ENCODE measurements around the gene SHB. TPM values are rescaled to one million over a fixed set of nuclear protein-coding genes. Genes with fewer than 3 reads are reported as not detected.

Gene SHB
- total and polyA plus RNA-seq, 2 donors (not counting 3 experiments of a cell fraction or from before 2014, with no cell fraction given): 13.4 to 24.9 TPM

- H3K9me3 ChIP-seq (replicated peaks; ENCODE audit: control insufficient read depth, insufficient read depth, low read length): no peaks in the 10 kb centered on the region
- no peaks in the 10 kb centered on the region for H3K79me2 ChIP-seq (ENCODE audit: control insufficient read depth, insufficient read depth, low read length)
- no peaks in the 10 kb centered on the region for H3K9me1 ChIP-seq (replicated peaks; ENCODE audit: control insufficient read depth, extremely low read depth, insufficient read depth, low read length)
- no peaks in the 10 kb centered on the region for H4K20me1 ChIP-seq (replicated peaks; ENCODE audit: control insufficient read depth, extremely low read depth, insufficient read depth, low read length)
- H3K27me3 ChIP-seq (ENCODE audit: control insufficient read depth in 2 of 2, insufficient read depth in 2 of 2, low read length in 2 of 2): no peaks in the 10 kb centered on the region
- H3K36me3 ChIP-seq (ENCODE audit: control insufficient read depth in 2 of 2, extremely low read depth in 1 of 2, insufficient read depth in 2 of 2, low read length in 2 of 2): peaks cover 0 to 6% of the 10 kb centered on the region in 2 experiments
- no peak overlapping the region for H2AFZ ChIP-seq (ENCODE audit: low read depth, low read length)
- no peak for TF ChIP-seq EZH2 (IDR thresholded peaks at IDR 0.05; ENCODE audit: borderline replicate concordance, low read depth, low read length, severe bottlenecking)
- no peak for TF ChIP-seq CTCF (IDR thresholded peaks at IDR 0.05; ENCODE audit: extremely low read depth in 1 of 2, insufficient read depth in 1 of 2, low read depth in 1 of 2, low read length in 2 of 2)
- no peak for TF ChIP-seq MAX (IDR thresholded peaks at IDR 0.05; ENCODE audit: insufficient read depth, insufficient read length)
- TF ChIP-seq JUN (IDR thresholded peaks at IDR 0.05; ENCODE audit: borderline replicate concordance, insufficient read depth, insufficient read length, low read depth): no peak
- no peak for TF ChIP-seq MYC (IDR thresholded peaks at IDR 0.05; ENCODE audit: low read depth, low read length)
- DNase-seq (ENCODE audit: low read depth, low spot score) (no peak), FAIRE-seq (no peak)
- peaks cover 25% of the 10 kb centered on the region for H3K4me1 ChIP-seq (ENCODE audit: control insufficient read depth, extremely low read depth, insufficient read depth, low read length)
- POLR2A ChIA-PET: no interaction called here
- dilution Hi-C loops (cut with MboI; ENCODE audit: extremely low pct_ligation_motif_present, low sequenced_read_pairs) (no loop called here), intact Hi-C loops (cut with micrococcal nuclease) (no loop called here)
- no peak overlapping the region for H3K4me2 ChIP-seq (ENCODE audit: insufficient read depth, low read length)
- CTCF ChIA-PET: interaction anchor here (1.2 kb wide), 1 partner anchor 10 kb away, joined by 3 read pairs; no protein-coding TSS in a partner anchor
- no TSS peak for BruUV-seq (replicated peaks)
- no peak overlapping the region for H3K9ac ChIP-seq (replicated peaks; ENCODE audit: extremely low read depth, insufficient read depth, low read length)
- no peak overlapping the region for H3K27ac ChIP-seq (ENCODE audit: insufficient read depth, low read depth, low read length)
- no peak overlapping the region for H3K4me3 ChIP-seq (replicated peaks in 1 of 3; ENCODE audit: insufficient read depth in 1 of 3, low read depth in 1 of 3, low read length in 3 of 3)
Measured at GRCh38 chr9:37923796-37924427, 145.1 kb downstream of the SHB start.

Measured in endothelial cell of umbilical vein (primary cell).